RWPE2 (cell line): ENCODE results near the gene RPL9.
"Not testable (repeated sequence)": the region's sequence is repeated elsewhere in the genome, so short reads cannot be mapped to it uniquely, and the experiment has no call there.

Source experiments
- ATAC-seq: fragments of 200-7000 bp; cut with Tn5 transposase; 3 replicates; pipeline ENCODE4 v1.9.1; 2021; ENCODE audit warnings: low read depth
- DNase-seq: peaks from one replicate; pipeline ENCODE4 v3.0.0-alpha.2; 2020; ENCODE audit warnings: low spot score
- H3K27ac ChIP-seq: fragments of 450-650 bp; 2 replicates; pipeline ENCODE4 v1.5.1; 2017; ENCODE audit warnings: mild to moderate bottlenecking; ENCODE audit not compliant: poor library complexity, severe bottlenecking
- H3K27me3 ChIP-seq: fragments of 250-450 bp; sonication (Bioruptor Pico); 2 replicates; pipeline ENCODE4 v1.5.1; 2021; ENCODE audit warnings: mild to moderate bottlenecking, moderate library complexity; ENCODE audit not compliant: insufficient read depth, poor library complexity, severe bottlenecking
- H3K36me3 ChIP-seq: fragments of 250-450 bp; sonication (Bioruptor Pico); 2 replicates; pipeline ENCODE4 v1.5.1; 2020; ENCODE audit warnings: low read depth, mild to moderate bottlenecking, moderate library complexity
- H3K4me1 ChIP-seq: fragments of 250-450 bp; sonication (Bioruptor Pico); 2 replicates; pipeline ENCODE4 v1.5.1; 2021; ENCODE audit warnings: mild to moderate bottlenecking, moderate library complexity; ENCODE audit not compliant: insufficient read depth, poor library complexity, severe bottlenecking
- H3K4me3 ChIP-seq: fragments of 250-450 bp; sonication (Bioruptor Pico); 2 replicates; pipeline ENCODE4 v1.5.1; 2021; ENCODE audit warnings: mild to moderate bottlenecking, moderate library complexity; ENCODE audit not compliant: severe bottlenecking
- H3K9me3 ChIP-seq: fragments of 250-450 bp; sonication (Bioruptor Pico); 2 replicates; pipeline ENCODE4 v1.5.1; 2021; ENCODE audit warnings: mild to moderate bottlenecking, moderate library complexity; ENCODE audit not compliant: severe bottlenecking
- CTCF ChIP-seq: fragments of 450-650 bp; IDR thresholded peaks from one replicate; pipeline ENCODE4 v1.5.1; 2017; ENCODE audit warnings: mild to moderate bottlenecking, moderate library complexity; ENCODE audit not compliant: poor library complexity, severe bottlenecking

The RPL9 gene

GRCh38 chr4:39427520-39428114 lies 31.1 kb downstream of the RPL9 start:
- peak; percentile 73 for ATAC-seq
- Histone ChIP-seq H3K27me3 (no peaks in the 10 kb centered on the region), H3K4me1 (no peaks in the 10 kb centered on the region), H3K36me3 (no peaks in the 10 kb centered on the region), H3K27ac (no peak overlapping the region), H3K9me3 (no peaks in the 10 kb centered on the region), H3K4me3 (no peak overlapping the region)
- TF ChIP-seq CTCF: no peak
- DNase-seq: no peak

- H3K27me3 ChIP-seq: no peaks in the 10 kb centered on the region
- no peak for TF ChIP-seq CTCF
- no peak overlapping the region for H3K27ac ChIP-seq
- no peak for DNase-seq
- ATAC-seq: no peak
- no peaks in the 10 kb centered on the region for H3K4me1 ChIP-seq
- H3K36me3 ChIP-seq: no peaks in the 10 kb centered on the region
- H3K4me3 ChIP-seq: no peak overlapping the region
- H3K9me3 ChIP-seq: no peaks in the 10 kb centered on the region
Measured at GRCh38 chr4:39426728-39427127, 32.0 kb downstream of the RPL9 start.

GRCh38 chr4:39425297-39425696 lies 33.4 kb downstream of the RPL9 start:
- not testable (repeated sequence) for H3K36me3 ChIP-seq, H3K9me3 ChIP-seq, H3K27me3 ChIP-seq, DNase-seq, H3K4me3 ChIP-seq, H3K4me1 ChIP-seq, ATAC-seq, H3K27ac ChIP-seq

GRCh38 chr4:39422247-39422646 lies 36.5 kb downstream of the RPL9 start:
- no peak for ATAC-seq
- Histone ChIP-seq H3K36me3 (no peaks in the 10 kb centered on the region), H3K9me3 (no peaks in the 10 kb centered on the region), H3K4me1 (no peaks in the 10 kb centered on the region), H3K27ac (no peak overlapping the region), H3K27me3 (no peaks in the 10 kb centered on the region), H3K4me3 (no peak overlapping the region)
- no peak for DNase-seq
- no peak for TF ChIP-seq CTCF

GRCh38 chr4:39415678-39416283 lies 42.9 kb downstream of the RPL9 start:
- no peak for DNase-seq
- Histone ChIP-seq H3K27ac (no peak overlapping the region), H3K9me3 (no peaks in the 10 kb centered on the region), H3K4me3 (no peak overlapping the region), H3K36me3 (no peaks in the 10 kb centered on the region), H3K27me3 (no peaks in the 10 kb centered on the region), H3K4me1 (no peaks in the 10 kb centered on the region)
- TF ChIP-seq CTCF: no peak
- no peak for ATAC-seq

GRCh38 chr4:39411561-39411960 lies 47.2 kb downstream of the RPL9 start:
- H3K27me3 ChIP-seq: not testable (repeated sequence)

More at GRCh38 chr4:39411561-39411960, 47.2 kb downstream of the RPL9 start:
- H3K27ac ChIP-seq, H3K9me3 ChIP-seq, H3K4me3 ChIP-seq, ATAC-seq, H3K4me1 ChIP-seq, DNase-seq, H3K36me3 ChIP-seq: not testable (repeated sequence)
